GM12878 (cell line): ENCODE data around the gene C3orf20. TPM values are rescaled to one million over a fixed set of nuclear protein-coding genes. Genes with fewer than 3 reads are reported as not detected.

ENCODE experiments used
- ATAC-seq: fragments of 200-7000 bp; cut with Tn5 transposase; 3 replicates; pipeline ENCODE4 v1.9.1; 2020; ENCODE audit warnings: mild to moderate bottlenecking, moderate library complexity
- BruUV-seq: library from RNA; stranded (reverse); fragments of 400-500 nt; replicated peaks from 2 replicates; lab custom pipeline; 2021; lab: Mats Ljungman, UMichigan
- CTCF ChIA-PET: fragments of 300-600 bp; sonication (Branson Sonifier 250); formaldehyde crosslinking; extraction: SDS; loops from one replicate; lab custom pipeline; 2021; ENCODE audit warnings: inconsistent platforms; lab: Yijun Ruan, JAX
- POLR2A ChIA-PET: fragments of 350-600 bp; formaldehyde crosslinking; extraction: SDS; loops from one replicate; lab custom pipeline; 2021; ENCODE audit warnings: inconsistent platforms; lab: Charles Lee
- RAD21 ChIA-PET: fragments of 300-600 bp; sonication (Branson Sonifier 250); formaldehyde crosslinking; loops from one replicate; lab custom pipeline; 2023; ENCODE audit warnings: antibody characterized with exemption; ENCODE audit not compliant: unreplicated experiment; lab: Charles Lee
- SMC1A ChIA-PET: fragments of 300-600 bp; sonication (Branson Sonifier 250); formaldehyde crosslinking; loops from one replicate; lab custom pipeline; 2023; ENCODE audit not compliant: unreplicated experiment, uncharacterized antibody; lab: Charles Lee
- DNase-seq: peaks from one replicate; pipeline ENCODE4 v3.0.0-alpha.2; 2011; ENCODE audit warnings: low read depth, low spot score
- FAIRE-seq: peaks from 3 replicates; lab custom pipeline; 2011; peaks lifted over from hg19 to GRCh38; lab: Jason Lieb, UNC
- H2AFZ ChIP-seq: 2 replicates; pipeline ENCODE4 v1.6.0; 2011; ENCODE audit warnings: low read depth, low read length, control low read depth; ENCODE audit not compliant: control insufficient read depth
- H3K27ac ChIP-seq: 2 replicates; pipeline ENCODE4 v1.5.1; 2011; ENCODE audit warnings: control low read depth; ENCODE audit not compliant: control insufficient read depth, insufficient read depth
- H3K27me3 ChIP-seq, 2 experiments: replicated peaks in 1 of 2; 2 replicates each; pipeline versions ENCODE4 v1.6.0 to v1.6.1; 2011; ENCODE audit warnings: low read length in 1 of 2; ENCODE audit not compliant: control insufficient read depth in 2 of 2, insufficient read depth in 2 of 2
- H3K36me3 ChIP-seq, 2 experiments: 2 replicates each; pipeline ENCODE4 v1.5.1; 2011; ENCODE audit warnings: low read length in 1 of 2; ENCODE audit not compliant: control insufficient read depth in 2 of 2, insufficient read depth in 2 of 2
- H3K4me1 ChIP-seq: 2 replicates; pipeline ENCODE4 v1.6.1; 2011; ENCODE audit warnings: mild to moderate bottlenecking, low read length, moderate library complexity, mixed read lengths; ENCODE audit not compliant: control insufficient read depth, insufficient read depth
- H3K4me2 ChIP-seq: 2 replicates; pipeline ENCODE4 v1.6.0; 2011; ENCODE audit warnings: control low read depth; ENCODE audit not compliant: control insufficient read depth, insufficient read depth
- H3K4me3 ChIP-seq: fragments of 200-600 bp; sonication (generic); 2 replicates; pipeline ENCODE4 v1.5.1; 2016
- H3K79me2 ChIP-seq: 2 replicates; pipeline ENCODE4 v1.6.0; 2011; ENCODE audit warnings: low read length; ENCODE audit not compliant: control insufficient read depth, insufficient read depth
- H3K9ac ChIP-seq: 2 replicates; pipeline ENCODE4 v1.8.0; 2011; ENCODE audit warnings: low read length, control low read depth, mixed read lengths; ENCODE audit not compliant: control insufficient read depth, insufficient read depth
- H3K9me3 ChIP-seq: replicated peaks from 3 replicates; pipeline ENCODE4 v1.5.1; 2011; ENCODE audit warnings: mild to moderate bottlenecking, low read length; ENCODE audit not compliant: control insufficient read depth, insufficient read depth
- H4K20me1 ChIP-seq: 2 replicates; pipeline ENCODE4 v1.6.0; 2011; ENCODE audit not compliant: control insufficient read depth, insufficient read depth
- BRCA1 ChIP-seq: IDR thresholded peaks from 2 replicates; pipeline ENCODE4 v1.6.1; 2011; ENCODE audit warnings: low read depth, low read length, improper control_type of control experiment
- CBFB ChIP-seq: IDR thresholded peaks from 2 replicates; pipeline ENCODE4 v1.6.1; 2016; ENCODE audit warnings: antibody characterized with exemption, low read depth
- CHD2 ChIP-seq: IDR thresholded peaks from 2 replicates; pipeline ENCODE4 v1.6.1; 2011; ENCODE audit warnings: low read depth, low read length, improper control_type of control experiment, borderline replicate concordance
- CREB1 ChIP-seq: IDR thresholded peaks from 2 replicates; pipeline ENCODE4 v1.6.1; 2012; ENCODE audit warnings: low read depth, mild to moderate bottlenecking, inconsistent platforms
- KAT2A ChIP-seq: conservative IDR thresholded peaks from 2 replicates; pipeline ENCODE4 v1.6.1; 2011; ENCODE audit warnings: low read depth, low read length; ENCODE audit not compliant: control insufficient read depth
- MTA2 ChIP-seq: fragments of 450-650 bp; IDR thresholded peaks from 2 replicates; pipeline ENCODE4 v1.6.1; 2016; ENCODE audit warnings: low read depth, mild to moderate bottlenecking, moderate library complexity
- MYC ChIP-seq: IDR thresholded peaks from 2 replicates; pipeline ENCODE4 v1.6.1; 2011; ENCODE audit warnings: mild to moderate bottlenecking, low read length, moderate library complexity, inconsistent platforms; ENCODE audit not compliant: insufficient read depth, insufficient replicate concordance, insufficient read length, severe bottlenecking
- NFYA ChIP-seq: IDR thresholded peaks from 2 replicates; pipeline ENCODE4 v1.6.1; 2011; ENCODE audit warnings: low read depth, mild to moderate bottlenecking, low read length, improper control_type of control experiment, borderline replicate concordance
- NFYB ChIP-seq: IDR thresholded peaks from 2 replicates; pipeline ENCODE4 v1.6.1; 2011; ENCODE audit warnings: low read depth, mild to moderate bottlenecking, low read length, improper control_type of control experiment, moderate library complexity; ENCODE audit not compliant: insufficient read depth
- NRF1 ChIP-seq: conservative IDR thresholded peaks from 2 replicates; pipeline ENCODE4 v1.6.1; 2011; ENCODE audit warnings: mild to moderate bottlenecking, low read depth, low read length, improper control_type of control experiment
- PAX8 ChIP-seq: fragments of 450-650 bp; IDR thresholded peaks from 2 replicates; pipeline ENCODE4 v1.6.1; 2017; ENCODE audit warnings: mild to moderate bottlenecking, moderate library complexity
- RAD21 ChIP-seq: IDR thresholded peaks from 2 replicates; pipeline ENCODE4 v1.6.1; 2011; ENCODE audit warnings: mild to moderate bottlenecking, low read depth, low read length, moderate library complexity; ENCODE audit not compliant: insufficient read depth
- RAD51 ChIP-seq: fragments of 450-650 bp; IDR thresholded peaks from 2 replicates; pipeline ENCODE4 v1.6.1; 2016; ENCODE audit warnings: moderate library complexity, mild to moderate bottlenecking, inconsistent platforms
- YBX1 ChIP-seq: fragments of 450-650 bp; IDR thresholded peaks from 2 replicates; pipeline ENCODE4 v1.6.1; 2016; ENCODE audit warnings: antibody characterized with exemption
- WGBS: methylation state at CpG from one replicate; pipeline ENCODE4 v1.1.6; 2016; ENCODE audit warnings: low lambda C conversion rate; ENCODE audit not compliant: insufficient replicate concordance, insufficient coverage; ENCODE audit errors: missing lambda C conversion rate; 5-methylcytosine and 5-hydroxymethylcytosine counted together
- in situ Hi-C: fragments of 300-500 bp; cut with MboI; formaldehyde crosslinking; loops from 9 replicates; pipeline ENCODE4 v1.14.3; 2018; ENCODE audit warnings: mixed read lengths
- intact Hi-C: fragments of 100-400 bp; cut with micrococcal nuclease; formaldehyde crosslinking; loops from one replicate; pipeline ENCODE4 v1.14.2; 2022; ENCODE audit not compliant: unreplicated experiment
- polyA plus RNA-seq, 11 experiments: library from polyadenylated mRNA; depleted of rRNA in 4 of 11; unstranded in 6 of 11; stranded (reverse) in 5 of 11; fragments of >200 nt; fragmentation: Nextera tagmentation in 4 of 11; fragmentation: Illumina TruSeq in 1 of 11; extraction: Ambion mirVana in 4 of 11; extraction: Trizol in 1 of 11; gene quantifications; 1 replicate in 1 of 11; 2 replicates in 10 of 11; pipeline versions ENCODE4 v1.2.1 to v1.2.3, GENCODE V29; 2011 to 2016; ENCODE audit warnings: inconsistent platforms in 2 of 11, missing spikeins in 2 of 11, low read depth in 1 of 11
- total RNA-seq, 4 experiments: library from RNA; depleted of rRNA in 3 of 4; stranded (reverse); fragments of >200 nt in 3 of 4; fragmentation: Illumina TruSeq in 1 of 4; extraction: Trizol in 1 of 4; gene quantifications; 2 replicates each; pipeline versions ENCODE4 v1.2.1 to v1.2.3, GENCODE V29; 2013 to 2021
- TF ChIP-seq, protein P1 (sequence below): fragments of 450-650 bp; IDR thresholded peaks from 2 replicates; pipeline ENCODE4 v1.6.1; 2016; ENCODE audit warnings: mild to moderate bottlenecking
- TF ChIP-seq, protein P2 (sequence below): fragments of 450-650 bp; IDR thresholded peaks from 2 replicates; pipeline ENCODE4 v1.6.1; 2017; ENCODE audit warnings: mild to moderate bottlenecking, low read depth, inconsistent platforms; ENCODE audit not compliant: poor library complexity, severe bottlenecking
- TF ChIP-seq, protein P3 (sequence below): IDR thresholded peaks from 2 replicates; pipeline ENCODE4 v1.6.1; 2012; ENCODE audit warnings: mild to moderate bottlenecking, low read depth, low read length
- TF ChIP-seq, protein P4 (sequence below): IDR thresholded peaks from 2 replicates; pipeline ENCODE4 v1.6.1; 2011; ENCODE audit warnings: borderline replicate concordance, low read depth, mild to moderate bottlenecking, moderate library complexity, mixed read lengths, low read length; ENCODE audit not compliant: insufficient read depth; ENCODE audit errors: extremely low read length

The C3orf20 gene
- total and polyA plus RNA-seq, 10 of the 15 experiments (the other 5 are each of a cell fraction or from before 2014, with no cell fraction given): 0.05 to 2.9 (median 1.0) TPM

DNA sequence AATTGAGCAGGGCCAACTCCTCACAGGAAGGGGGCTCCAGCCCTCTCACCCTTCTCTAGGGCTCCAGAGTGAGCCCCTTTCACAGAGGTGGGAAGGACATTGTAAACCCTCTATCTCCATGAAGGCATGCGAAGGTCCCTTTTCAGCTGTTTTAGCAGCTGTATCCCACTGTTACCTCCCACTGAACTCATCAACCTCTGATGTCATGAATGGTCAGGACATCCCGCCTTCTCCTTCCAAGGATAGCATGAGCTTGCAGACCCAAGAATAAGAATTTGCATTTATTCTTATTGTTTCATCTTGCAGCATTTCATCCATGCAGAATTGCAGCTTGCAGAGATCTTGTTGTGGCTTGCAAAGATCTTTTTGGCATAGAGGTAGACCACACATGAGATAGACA is 119.5 kb downstream of the C3orf20 start:
- RAD21 ChIA-PET: interaction anchor here (3.7 kb wide), 1 partner anchor 127 kb away, joined by 28 read pairs; no protein-coding TSS in a partner anchor
- Histone ChIP-seq H3K4me1 (no peaks in the 10 kb centered on the region), H3K4me3 (no peak overlapping the region), H4K20me1 (no peaks in the 10 kb centered on the region), H3K9me3 (no peaks in the 10 kb centered on the region), H3K27ac (no peak overlapping the region), H3K36me3 (no peaks in the 10 kb centered on the region), H3K27me3 (peaks cover 1 to 2% of the 10 kb centered on the region in 2 experiments; a peak in 2 of 4 replicates), H3K4me2 (no peak overlapping the region), H3K9ac (no peak overlapping the region), H3K79me2 (no peaks in the 10 kb centered on the region), H2AFZ (no peak overlapping the region)
- 28% methylated on average over 2 of the region's 2 CpGs for WGBS
- intact Hi-C loops: no loop called here
- in situ Hi-C loops: no loop called here
- ATAC-seq: no peak
- SMC1A ChIA-PET: no interaction called here
- BruUV-seq: no TSS peak
- FAIRE-seq: no peak
- DNase-seq: no peak
- CTCF ChIA-PET: interaction anchor here (1.5 to 7.1 kb wide), 4 partner anchors 13 to 128 kb away, joined by 3 to 53 read pairs (median 27); no protein-coding TSS in a partner anchor
- POLR2A ChIA-PET: no interaction called here
- TF ChIP-seq RAD51: no peak
- TF ChIP-seq, protein P1, sequence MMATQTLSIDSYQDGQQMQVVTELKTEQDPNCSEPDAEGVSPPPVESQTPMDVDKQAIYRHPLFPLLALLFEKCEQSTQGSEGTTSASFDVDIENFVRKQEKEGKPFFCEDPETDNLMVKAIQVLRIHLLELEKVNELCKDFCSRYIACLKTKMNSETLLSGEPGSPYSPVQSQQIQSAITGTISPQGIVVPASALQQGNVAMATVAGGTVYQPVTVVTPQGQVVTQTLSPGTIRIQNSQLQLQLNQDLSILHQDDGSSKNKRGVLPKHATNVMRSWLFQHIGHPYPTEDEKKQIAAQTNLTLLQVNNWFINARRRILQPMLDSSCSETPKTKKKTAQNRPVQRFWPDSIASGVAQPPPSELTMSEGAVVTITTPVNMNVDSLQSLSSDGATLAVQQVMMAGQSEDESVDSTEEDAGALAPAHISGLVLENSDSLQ: no peak
- TF ChIP-seq KAT2A: no peak
- TF ChIP-seq CBFB: no peak
- no peak for TF ChIP-seq MTA2
- no peak for TF ChIP-seq YBX1
- TF ChIP-seq CHD2: no peak
- TF ChIP-seq BRCA1: no peak
- TF ChIP-seq, protein P2, sequence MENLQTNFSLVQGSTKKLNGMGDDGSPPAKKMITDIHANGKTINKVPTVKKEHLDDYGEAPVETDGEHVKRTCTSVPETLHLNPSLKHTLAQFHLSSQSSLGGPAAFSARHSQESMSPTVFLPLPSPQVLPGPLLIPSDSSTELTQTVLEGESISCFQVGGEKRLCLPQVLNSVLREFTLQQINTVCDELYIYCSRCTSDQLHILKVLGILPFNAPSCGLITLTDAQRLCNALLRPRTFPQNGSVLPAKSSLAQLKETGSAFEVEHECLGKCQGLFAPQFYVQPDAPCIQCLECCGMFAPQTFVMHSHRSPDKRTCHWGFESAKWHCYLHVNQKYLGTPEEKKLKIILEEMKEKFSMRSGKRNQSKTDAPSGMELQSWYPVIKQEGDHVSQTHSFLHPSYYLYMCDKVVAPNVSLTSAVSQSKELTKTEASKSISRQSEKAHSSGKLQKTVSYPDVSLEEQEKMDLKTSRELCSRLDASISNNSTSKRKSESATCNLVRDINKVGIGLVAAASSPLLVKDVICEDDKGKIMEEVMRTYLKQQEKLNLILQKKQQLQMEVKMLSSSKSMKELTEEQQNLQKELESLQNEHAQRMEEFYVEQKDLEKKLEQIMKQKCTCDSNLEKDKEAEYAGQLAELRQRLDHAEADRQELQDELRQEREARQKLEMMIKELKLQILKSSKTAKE: no peak
- no peak for TF ChIP-seq NFYA
- TF ChIP-seq, protein P3, sequence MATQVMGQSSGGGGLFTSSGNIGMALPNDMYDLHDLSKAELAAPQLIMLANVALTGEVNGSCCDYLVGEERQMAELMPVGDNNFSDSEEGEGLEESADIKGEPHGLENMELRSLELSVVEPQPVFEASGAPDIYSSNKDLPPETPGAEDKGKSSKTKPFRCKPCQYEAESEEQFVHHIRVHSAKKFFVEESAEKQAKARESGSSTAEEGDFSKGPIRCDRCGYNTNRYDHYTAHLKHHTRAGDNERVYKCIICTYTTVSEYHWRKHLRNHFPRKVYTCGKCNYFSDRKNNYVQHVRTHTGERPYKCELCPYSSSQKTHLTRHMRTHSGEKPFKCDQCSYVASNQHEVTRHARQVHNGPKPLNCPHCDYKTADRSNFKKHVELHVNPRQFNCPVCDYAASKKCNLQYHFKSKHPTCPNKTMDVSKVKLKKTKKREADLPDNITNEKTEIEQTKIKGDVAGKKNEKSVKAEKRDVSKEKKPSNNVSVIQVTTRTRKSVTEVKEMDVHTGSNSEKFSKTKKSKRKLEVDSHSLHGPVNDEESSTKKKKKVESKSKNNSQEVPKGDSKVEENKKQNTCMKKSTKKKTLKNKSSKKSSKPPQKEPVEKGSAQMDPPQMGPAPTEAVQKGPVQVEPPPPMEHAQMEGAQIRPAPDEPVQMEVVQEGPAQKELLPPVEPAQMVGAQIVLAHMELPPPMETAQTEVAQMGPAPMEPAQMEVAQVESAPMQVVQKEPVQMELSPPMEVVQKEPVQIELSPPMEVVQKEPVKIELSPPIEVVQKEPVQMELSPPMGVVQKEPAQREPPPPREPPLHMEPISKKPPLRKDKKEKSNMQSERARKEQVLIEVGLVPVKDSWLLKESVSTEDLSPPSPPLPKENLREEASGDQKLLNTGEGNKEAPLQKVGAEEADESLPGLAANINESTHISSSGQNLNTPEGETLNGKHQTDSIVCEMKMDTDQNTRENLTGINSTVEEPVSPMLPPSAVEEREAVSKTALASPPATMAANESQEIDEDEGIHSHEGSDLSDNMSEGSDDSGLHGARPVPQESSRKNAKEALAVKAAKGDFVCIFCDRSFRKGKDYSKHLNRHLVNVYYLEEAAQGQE: no peak
- TF ChIP-seq NFYB: no peak
- TF ChIP-seq CREB1: no peak
- TF ChIP-seq RAD21: no peak
- TF ChIP-seq NRF1: no peak
- no peak for TF ChIP-seq PAX8
- no peak for TF ChIP-seq MYC
- TF ChIP-seq, protein P4, sequence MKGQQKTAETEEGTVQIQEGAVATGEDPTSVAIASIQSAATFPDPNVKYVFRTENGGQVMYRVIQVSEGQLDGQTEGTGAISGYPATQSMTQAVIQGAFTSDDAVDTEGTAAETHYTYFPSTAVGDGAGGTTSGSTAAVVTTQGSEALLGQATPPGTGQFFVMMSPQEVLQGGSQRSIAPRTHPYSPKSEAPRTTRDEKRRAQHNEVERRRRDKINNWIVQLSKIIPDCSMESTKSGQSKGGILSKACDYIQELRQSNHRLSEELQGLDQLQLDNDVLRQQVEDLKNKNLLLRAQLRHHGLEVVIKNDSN: no peak
